ENCODE measurements around the gene DEPDC5. TPM values are rescaled to one million over a fixed set of nuclear protein-coding genes. Genes with fewer than 3 reads are reported as not detected.

Gene DEPDC5
- total and polyA plus RNA-seq, 4 donors: 7.5 to 36.7 (median 18.3) TPM

DNA sequence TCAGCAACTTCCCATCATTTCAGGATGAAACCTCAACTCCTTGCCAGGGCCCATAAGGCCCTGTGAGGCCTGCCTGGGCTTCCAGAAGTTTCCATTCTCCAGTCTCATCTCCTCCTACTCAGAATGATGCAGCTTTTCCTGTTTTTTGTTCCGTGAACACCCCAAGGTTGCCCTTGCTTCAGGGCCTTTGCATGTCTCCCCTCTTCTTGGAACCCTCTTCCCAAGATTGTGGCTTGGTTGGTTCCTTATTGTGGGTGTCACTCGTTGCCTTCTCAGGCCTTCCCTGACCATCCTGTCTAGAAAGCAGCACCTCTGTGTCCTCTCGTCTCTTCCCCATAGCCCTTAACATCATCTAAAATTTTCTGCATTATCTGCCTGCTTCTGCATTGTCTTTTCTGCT, 167.3 kb downstream of the DEPDC5 start:
- no peak for ATAC-seq (ENCODE audit: low FRiP score)
- Histone ChIP-seq H3K4me3 (ENCODE audit: low read length in 2 of 2) (no peak overlapping the region), H3K36me3 (ENCODE audit: control insufficient read depth in 1 of 2, insufficient read depth in 2 of 2, low read length in 1 of 2) (no peaks in the 10 kb centered on the region), H3K27me3 (ENCODE audit: control insufficient read depth in 1 of 2, insufficient read depth in 2 of 2, low read length in 1 of 2) (no peaks in the 10 kb centered on the region), H3K4me1 (ENCODE audit: control insufficient read depth in 1 of 2, insufficient read depth in 2 of 2, low read length in 2 of 2) (no peaks in the 10 kb centered on the region), H3K9me3 (ENCODE audit: control insufficient read depth, low read length) (no peaks in the 10 kb centered on the region), H3K27ac (ENCODE audit: low read depth in 1 of 2, low read length in 2 of 2) (no peak overlapping the region)
- 85 to 88% methylated on average over 3 of the region's 3 CpGs for WGBS, 2 donors
- intact Hi-C loops (cut with DNase I): no loop called here
- no peak for DNase-seq

- DNase-seq (no peak), ATAC-seq (ENCODE audit: low FRiP score) (no peak)
- Histone ChIP-seq H3K4me3 (ENCODE audit: low read length in 2 of 2) (no peak overlapping the region), H3K27ac (ENCODE audit: low read depth in 1 of 2, low read length in 2 of 2) (no peak overlapping the region), H3K9me3 (ENCODE audit: control insufficient read depth, low read length) (no peaks in the 10 kb centered on the region), H3K27me3 (ENCODE audit: control insufficient read depth in 1 of 2, insufficient read depth in 2 of 2, low read length in 1 of 2) (no peaks in the 10 kb centered on the region), H3K36me3 (ENCODE audit: control insufficient read depth in 1 of 2, insufficient read depth in 2 of 2, low read length in 1 of 2) (no peaks in the 10 kb centered on the region), H3K4me1 (ENCODE audit: control insufficient read depth in 1 of 2, insufficient read depth in 2 of 2, low read length in 2 of 2) (no peaks in the 10 kb centered on the region)
- intact Hi-C loops (cut with DNase I): no loop called here
- WGBS, 2 donors: 75 to 81% methylated on average over 6 of the region's 6 CpGs
Measured at GRCh38 chr22:31922534-31922933, 168.7 kb downstream of the DEPDC5 start.

GRCh38 chr22:31923136-31923535, 169.3 kb downstream of the DEPDC5 start:
- Histone ChIP-seq H3K27me3 (ENCODE audit: control insufficient read depth in 1 of 2, insufficient read depth in 2 of 2, low read length in 1 of 2) (no peaks in the 10 kb centered on the region), H3K4me1 (ENCODE audit: control insufficient read depth in 1 of 2, insufficient read depth in 2 of 2, low read length in 2 of 2) (no peaks in the 10 kb centered on the region), H3K4me3 (ENCODE audit: low read length in 2 of 2) (no peak overlapping the region), H3K9me3 (ENCODE audit: control insufficient read depth, low read length) (no peaks in the 10 kb centered on the region), H3K36me3 (ENCODE audit: control insufficient read depth in 1 of 2, insufficient read depth in 2 of 2, low read length in 1 of 2) (no peaks in the 10 kb centered on the region), H3K27ac (ENCODE audit: low read depth in 1 of 2, low read length in 2 of 2) (no peak overlapping the region)
- 25 to 31% methylated on average over 5 of the region's 5 CpGs for WGBS, 2 donors
- intact Hi-C loops (cut with DNase I): no loop called here
- ATAC-seq (ENCODE audit: low FRiP score) (peak; percentile 45), DNase-seq (peak in 1 of 2 donors; percentile 87)

- Histone ChIP-seq H3K27ac (ENCODE audit: low read depth in 1 of 2, low read length in 2 of 2) (no peak overlapping the region), H3K9me3 (ENCODE audit: control insufficient read depth, low read length) (no peaks in the 10 kb centered on the region), H3K36me3 (ENCODE audit: control insufficient read depth in 1 of 2, insufficient read depth in 2 of 2, low read length in 1 of 2) (no peaks in the 10 kb centered on the region), H3K27me3 (ENCODE audit: control insufficient read depth in 1 of 2, insufficient read depth in 2 of 2, low read length in 1 of 2) (no peaks in the 10 kb centered on the region), H3K4me1 (ENCODE audit: control insufficient read depth in 1 of 2, insufficient read depth in 2 of 2, low read length in 2 of 2) (no peaks in the 10 kb centered on the region), H3K4me3 (ENCODE audit: low read length in 2 of 2) (no peak overlapping the region)
- WGBS, 2 donors: 67 to 72% methylated on average over 2 of the region's 2 CpGs
- intact Hi-C loops (cut with DNase I): no loop called here
- DNase-seq: no peak
- no peak for ATAC-seq (ENCODE audit: low FRiP score)
Measured at GRCh38 chr22:31923747-31924146, 169.9 kb downstream of the DEPDC5 start.

- H3K4me1 ChIP-seq (ENCODE audit: control insufficient read depth in 1 of 2, insufficient read depth in 2 of 2, low read length in 2 of 2): no peaks in the 10 kb centered on the region
- H3K27ac ChIP-seq (ENCODE audit: low read depth in 1 of 2, low read length in 2 of 2): no peak overlapping the region
- H3K36me3 ChIP-seq (ENCODE audit: control insufficient read depth in 1 of 2, insufficient read depth in 2 of 2, low read length in 1 of 2): no peaks in the 10 kb centered on the region
- no peak overlapping the region for H3K4me3 ChIP-seq (ENCODE audit: low read length in 2 of 2)
- no peak for ATAC-seq (ENCODE audit: low FRiP score)
- no peak for DNase-seq
- H3K27me3 ChIP-seq (ENCODE audit: control insufficient read depth in 1 of 2, insufficient read depth in 2 of 2, low read length in 1 of 2): no peaks in the 10 kb centered on the region
- 92 to 97% methylated on average over 1 of the region's 1 CpG for WGBS, 2 donors
- intact Hi-C loops (cut with DNase I): no loop called here
- H3K9me3 ChIP-seq (ENCODE audit: control insufficient read depth, low read length): no peaks in the 10 kb centered on the region
Measured at GRCh38 chr22:31925056-31925455, 171.2 kb downstream of the DEPDC5 start.

- H3K27ac ChIP-seq (ENCODE audit: low read depth in 1 of 2, low read length in 2 of 2): no peak overlapping the region
- DNase-seq (no peak), ATAC-seq (ENCODE audit: low FRiP score) (no peak)
- 69 to 79% methylated on average over 1 of the region's 1 CpG for WGBS, 2 donors
- H3K4me3 ChIP-seq (ENCODE audit: low read length in 2 of 2): no peak overlapping the region
- H3K4me1 ChIP-seq (ENCODE audit: control insufficient read depth in 1 of 2, insufficient read depth in 2 of 2, low read length in 2 of 2): no peaks in the 10 kb centered on the region
- no peaks in the 10 kb centered on the region for H3K36me3 ChIP-seq (ENCODE audit: control insufficient read depth in 1 of 2, insufficient read depth in 2 of 2, low read length in 1 of 2)
- intact Hi-C loops (cut with DNase I): no loop called here
- H3K9me3 ChIP-seq (ENCODE audit: control insufficient read depth, low read length): no peaks in the 10 kb centered on the region
- no peaks in the 10 kb centered on the region for H3K27me3 ChIP-seq (ENCODE audit: control insufficient read depth in 1 of 2, insufficient read depth in 2 of 2, low read length in 1 of 2)
Measured at GRCh38 chr22:31926024-31926423, 172.2 kb downstream of the DEPDC5 start.

- no peak for DNase-seq
- intact Hi-C loops (cut with DNase I): no loop called here
- no peak for ATAC-seq (ENCODE audit: low FRiP score)
Measured at GRCh38 chr22:31926969-31927368, 173.2 kb downstream of the DEPDC5 start.

DNA sequence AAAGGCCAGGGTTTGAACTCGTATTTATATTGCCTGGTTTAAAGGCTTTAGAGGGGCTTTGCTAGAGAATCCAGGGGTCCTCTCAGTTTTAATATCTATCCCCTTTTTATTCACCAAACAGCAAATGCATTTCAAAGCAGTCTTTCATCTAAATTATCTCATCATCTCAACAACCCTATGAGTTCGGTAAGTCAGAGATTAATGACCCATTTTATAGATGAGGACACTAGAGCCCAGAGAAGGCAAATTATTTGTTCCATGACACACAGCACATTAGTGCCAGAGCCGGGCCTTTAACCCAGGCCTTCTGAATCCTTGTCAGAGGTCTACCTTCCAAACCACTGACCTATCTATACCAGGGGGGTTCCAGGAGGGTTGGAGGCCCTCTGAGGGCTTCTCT, 173.7 kb downstream of the DEPDC5 start:
- 75 to 83% methylated on average over 3 of the region's 3 CpGs for WGBS, 2 donors

More at GRCh38 chr22:31926969-31927368, 173.2 kb downstream of the DEPDC5 start:
- Histone ChIP-seq H3K9me3 (ENCODE audit: control insufficient read depth, low read length) (no peaks in the 10 kb centered on the region), H3K27ac (ENCODE audit: low read depth in 1 of 2, low read length in 2 of 2) (no peak overlapping the region), H3K27me3 (ENCODE audit: control insufficient read depth in 1 of 2, insufficient read depth in 2 of 2, low read length in 1 of 2) (no peaks in the 10 kb centered on the region), H3K4me3 (ENCODE audit: low read length in 2 of 2) (no peak overlapping the region), H3K36me3 (ENCODE audit: control insufficient read depth in 1 of 2, insufficient read depth in 2 of 2, low read length in 1 of 2) (no peaks in the 10 kb centered on the region), H3K4me1 (ENCODE audit: control insufficient read depth in 1 of 2, insufficient read depth in 2 of 2, low read length in 2 of 2) (no peaks in the 10 kb centered on the region)

DNA sequence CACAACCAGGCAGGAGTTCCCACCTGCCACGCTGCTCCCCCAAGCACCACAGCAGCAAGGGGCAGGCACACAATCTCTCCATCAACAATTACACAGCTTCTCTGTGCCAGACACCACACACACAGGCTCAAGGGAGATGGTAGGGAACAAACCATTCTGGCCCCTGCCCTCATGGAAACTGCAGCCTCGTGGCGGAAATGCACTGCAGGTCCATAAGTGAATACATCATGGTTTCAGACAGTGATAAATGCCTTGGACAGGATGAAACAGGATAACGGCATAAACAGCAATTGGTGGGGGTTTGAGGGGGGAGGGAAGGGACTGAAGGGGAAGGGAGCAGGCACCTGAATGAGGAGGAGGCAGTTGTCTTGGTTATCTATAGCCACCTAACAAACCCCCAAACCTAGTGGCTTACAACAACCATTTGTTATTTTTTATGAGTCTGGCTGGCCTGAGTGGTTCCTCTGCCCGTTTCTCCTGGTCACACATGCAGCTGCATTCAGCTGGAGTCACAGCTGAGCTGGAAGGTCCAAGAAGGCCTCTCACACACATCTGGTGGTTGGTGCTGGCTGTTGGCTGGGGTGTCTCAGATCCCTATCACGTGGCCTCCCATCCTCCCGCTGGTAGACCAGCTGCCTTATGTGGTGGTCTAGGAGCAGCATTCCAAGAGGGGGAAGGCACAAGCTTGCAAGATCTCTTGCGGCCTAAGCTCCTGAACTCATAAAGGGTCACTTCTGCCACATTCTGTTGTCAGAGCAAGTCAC, 175.5 kb downstream of the DEPDC5 start:
- ATAC-seq (ENCODE audit: low FRiP score): no peak

More for the DNA sequence above, 173.7 kb downstream of the DEPDC5 start:
- Histone ChIP-seq H3K9me3 (ENCODE audit: control insufficient read depth, low read length) (no peaks in the 10 kb centered on the region), H3K27ac (ENCODE audit: low read depth in 1 of 2, low read length in 2 of 2) (no peak overlapping the region), H3K4me1 (ENCODE audit: control insufficient read depth in 1 of 2, insufficient read depth in 2 of 2, low read length in 2 of 2) (no peaks in the 10 kb centered on the region), H3K27me3 (ENCODE audit: control insufficient read depth in 1 of 2, insufficient read depth in 2 of 2, low read length in 1 of 2) (no peaks in the 10 kb centered on the region), H3K4me3 (ENCODE audit: low read length in 2 of 2) (no peak overlapping the region), H3K36me3 (ENCODE audit: control insufficient read depth in 1 of 2, insufficient read depth in 2 of 2, low read length in 1 of 2) (no peaks in the 10 kb centered on the region)
- intact Hi-C loops (cut with DNase I): no loop called here
- ATAC-seq (ENCODE audit: low FRiP score) (no peak), DNase-seq (no peak)

More for the DNA sequence above, 175.5 kb downstream of the DEPDC5 start:
- no peaks in the 10 kb centered on the region for H3K36me3 ChIP-seq (ENCODE audit: control insufficient read depth in 1 of 2, insufficient read depth in 2 of 2, low read length in 1 of 2)
- H3K4me3 ChIP-seq (ENCODE audit: low read length in 2 of 2): no peak overlapping the region
- no peaks in the 10 kb centered on the region for H3K4me1 ChIP-seq (ENCODE audit: control insufficient read depth in 1 of 2, insufficient read depth in 2 of 2, low read length in 2 of 2)
- 66% methylated on average over 8 of the region's 8 CpGs for WGBS, 2 donors
- no peak overlapping the region for H3K27ac ChIP-seq (ENCODE audit: low read depth in 1 of 2, low read length in 2 of 2)
- H3K27me3 ChIP-seq (ENCODE audit: control insufficient read depth in 1 of 2, insufficient read depth in 2 of 2, low read length in 1 of 2): no peaks in the 10 kb centered on the region
- intact Hi-C loops (cut with DNase I): no loop called here
- H3K9me3 ChIP-seq (ENCODE audit: control insufficient read depth, low read length): no peaks in the 10 kb centered on the region
- peak in 1 of 2 donors; percentile 33 for DNase-seq
